Peyer's patch (tissue), 4 donors: ENCODE data around the gene SMNDC1. TPM values are rescaled to one million over a fixed set of nuclear protein-coding genes. Genes with fewer than 3 reads are reported as not detected.

Source experiments
- DNase-seq, 3 donors: peaks; one replicate each; pipeline ENCODE4 v3.0.0-alpha.2; 2017 to 2019
- H3K27ac ChIP-seq, 4 donors: fragments of 200-600 bp; sonication (generic); one replicate each; pipeline ENCODE4 v1.5.1; 2016 to 2019
- H3K27me3 ChIP-seq, 2 donors: fragments of 200-600 bp; sonication (generic); one replicate each; pipeline ENCODE4 v1.5.1; 2019
- H3K36me3 ChIP-seq, 3 donors: fragments of 200-600 bp; sonication (generic); one replicate each; pipeline ENCODE4 v1.5.1; 2016 to 2019
- H3K4me1 ChIP-seq, 4 donors: fragments of 200-600 bp; sonication (generic); one replicate each; pipeline ENCODE4 v1.5.1; 2016 to 2019
- H3K4me3 ChIP-seq, 4 donors: fragments of 200-600 bp; sonication (generic); 1 replicate in 3 of 4; 2 replicates in 1 of 4; pipeline ENCODE4 v1.5.1; 2016 to 2019; ENCODE audit warnings: mild to moderate bottlenecking in 1 of 4
- H3K9me3 ChIP-seq, 4 donors: fragments of 200-600 bp; sonication (generic); one replicate each; pipeline ENCODE4 v1.5.1; 2016 to 2019; ENCODE audit warnings: mild to moderate bottlenecking in 1 of 4
- CTCF ChIP-seq, 6 experiments: fragments of 450-650 bp in 4 of 6; fragments of 200-600 bp in 2 of 6; sonication (generic) in 1 of 6; IDR thresholded peaks; one replicate each; pipeline ENCODE4 v1.5.1; 2017 to 2019; ENCODE audit warnings: antibody characterized with exemption in 6 of 6, mild to moderate bottlenecking in 3 of 6, moderate library complexity in 1 of 6
- POLR2A ChIP-seq, 2 donors: fragments of 450-650 bp; IDR thresholded peaks; one replicate each; pipeline ENCODE4 v1.5.1; 2017; ENCODE audit warnings: antibody characterized with exemption in 2 of 2, mild to moderate bottlenecking in 2 of 2, moderate library complexity in 2 of 2
- total RNA-seq, 4 donors: library from RNA; depleted of rRNA; stranded (reverse); fragments of >200 nt; gene quantifications; one replicate each; pipeline ENCODE4 v1.1.0, GENCODE V29; 2016

SMNDC1 gene
- total RNA-seq, 4 donors from 2014 or later: 10.5 to 40.4 (median 17.5) TPM

- Histone ChIP-seq H3K27me3 (no peaks in the 10 kb centered on the region), H3K36me3 (no peaks in the 10 kb centered on the region), H3K9me3 (no peaks in the 10 kb centered on the region), H3K4me1 (peaks cover 0 to 8% (median 0%) of the 10 kb centered on the region in 4 donors), H3K27ac (no peak overlapping the region), H3K4me3 (no peak overlapping the region)
- no peak for TF ChIP-seq POLR2A (IDR thresholded peaks at IDR 0.05)
- no peak for TF ChIP-seq CTCF (IDR thresholded peaks at IDR 0.05)
- DNase-seq: no peak
Measured at GRCh38 chr10:110267276-110267675, 37.4 kb downstream of the SMNDC1 start.

GRCh38 chr10:110265573-110266193 lies 39.0 kb downstream of the SMNDC1 start:
- Histone ChIP-seq H3K27ac (no peak overlapping the region), H3K4me1 (peaks cover 0 to 8% (median 0%) of the 10 kb centered on the region in 4 donors), H3K9me3 (no peaks in the 10 kb centered on the region), H3K27me3 (no peaks in the 10 kb centered on the region), H3K4me3 (no peak overlapping the region), H3K36me3 (no peaks in the 10 kb centered on the region)
- DNase-seq: no peak
- TF ChIP-seq POLR2A (IDR thresholded peaks at IDR 0.05) (no peak), CTCF (IDR thresholded peaks at IDR 0.05) (no peak)

- H3K4me1 ChIP-seq: no peaks in the 10 kb centered on the region
- no peak for DNase-seq
- no peaks in the 10 kb centered on the region for H3K36me3 ChIP-seq
- no peaks in the 10 kb centered on the region for H3K9me3 ChIP-seq
- TF ChIP-seq POLR2A (IDR thresholded peaks at IDR 0.05) (no peak), CTCF (IDR thresholded peaks at IDR 0.05) (no peak)
- H3K4me3 ChIP-seq: no peak overlapping the region
- no peaks in the 10 kb centered on the region for H3K27me3 ChIP-seq
- peak overlapping the region in 1 of 4 donors; percentile 16 for H3K27ac ChIP-seq
Measured at GRCh38 chr10:110263164-110263563, 41.6 kb downstream of the SMNDC1 start.

- Histone ChIP-seq H3K27ac (peak overlapping the region in 1 of 4 donors; percentile 39), H3K27me3 (no peaks in the 10 kb centered on the region), H3K36me3 (no peaks in the 10 kb centered on the region), H3K9me3 (no peaks in the 10 kb centered on the region), H3K4me1 (no peaks in the 10 kb centered on the region), H3K4me3 (no peak overlapping the region)
- no peak for TF ChIP-seq CTCF (IDR thresholded peaks at IDR 0.05)
- TF ChIP-seq POLR2A (IDR thresholded peaks at IDR 0.05): no peak
- DNase-seq: no peak
Measured at GRCh38 chr10:110260746-110261477, 43.8 kb downstream of the SMNDC1 start.

GRCh38 chr10:110259317-110259716 lies 45.4 kb downstream of the SMNDC1 start:
- H3K27ac ChIP-seq: no peak overlapping the region
- no peak for TF ChIP-seq POLR2A (IDR thresholded peaks at IDR 0.05)
- no peak for TF ChIP-seq CTCF (IDR thresholded peaks at IDR 0.05)
- H3K9me3 ChIP-seq: no peaks in the 10 kb centered on the region
- H3K4me1 ChIP-seq: no peaks in the 10 kb centered on the region
- H3K4me3 ChIP-seq: no peak overlapping the region
- H3K27me3 ChIP-seq: no peaks in the 10 kb centered on the region
- no peak for DNase-seq
- H3K36me3 ChIP-seq: no peaks in the 10 kb centered on the region
